Measurements from ENCODE around the gene PDGFRB. TPM values are rescaled to one million over a fixed set of nuclear protein-coding genes. Genes with fewer than 3 reads are reported as not detected.

PDGFRB gene
- total RNA-seq, 1 experiment from 2014 or later: not detected

GRCh38 chr5:150137168-150137957 lies 18.3 kb downstream of the PDGFRB start:
- Histone ChIP-seq H3K36me3 (ENCODE audit: low read depth) (no peaks in the 10 kb centered on the region), H3K27me3 (ENCODE audit: insufficient read depth, low read depth) (no peaks in the 10 kb centered on the region; the same call in 1 of the 2 replicates), H3K4me3 (no peak overlapping the region), H4K20me1 (ENCODE audit: insufficient read depth) (no peaks in the 10 kb centered on the region), H3K79me2 (ENCODE audit: low read depth) (no peaks in the 10 kb centered on the region), H3K4me1 (replicated peaks; ENCODE audit: insufficient read depth) (peaks cover 2% of the 10 kb centered on the region; the same call in 1 of the 2 replicates), H3K27ac (no peak overlapping the region), H3F3A (ENCODE audit: insufficient read depth, low read depth) (peaks cover 5% of the 10 kb centered on the region), H3K4me2 (no peak overlapping the region), H3K9me2 (ENCODE audit: insufficient read depth) (no peaks in the 10 kb centered on the region), H3K9me3 (ENCODE audit: insufficient read depth, low read depth) (no peaks in the 10 kb centered on the region), H2AFZ (no peak overlapping the region)
- POLR2A ChIA-PET (ENCODE audit: unreplicated experiment): interaction anchor here (0.6 kb wide), 1 partner anchor 21 kb away, joined by 6 read pairs; no protein-coding TSS in a partner anchor
- BruUV-seq (replicated peaks): no TSS peak
- CTCF ChIA-PET: no interaction called here
- intact Hi-C loops (cut with micrococcal nuclease; ENCODE audit: unreplicated experiment): no loop called here
- TF ChIP-seq EZH2 (IDR thresholded peaks at IDR 0.05; ENCODE audit: low read depth): no peak
- TF ChIP-seq CTCF (conservative IDR thresholded peaks at IDR 0.05): no peak
- DNase-seq: no peak

- Histone ChIP-seq H3F3A (ENCODE audit: insufficient read depth, low read depth) (no peaks in the 10 kb centered on the region), H3K27ac (no peak overlapping the region), H4K20me1 (ENCODE audit: insufficient read depth) (no peaks in the 10 kb centered on the region), H3K4me2 (no peak overlapping the region), H3K79me2 (ENCODE audit: low read depth) (no peaks in the 10 kb centered on the region), H3K9me3 (ENCODE audit: insufficient read depth, low read depth) (no peaks in the 10 kb centered on the region), H3K27me3 (ENCODE audit: insufficient read depth, low read depth) (no peaks in the 10 kb centered on the region; the same call in 1 of the 2 replicates), H3K4me3 (no peak overlapping the region), H3K9me2 (ENCODE audit: insufficient read depth) (no peaks in the 10 kb centered on the region), H3K36me3 (ENCODE audit: low read depth) (no peaks in the 10 kb centered on the region), H3K4me1 (replicated peaks; ENCODE audit: insufficient read depth) (no peaks in the 10 kb centered on the region; the same call in 1 of the 2 replicates), H2AFZ (no peak overlapping the region)
- TF ChIP-seq EZH2 (IDR thresholded peaks at IDR 0.05; ENCODE audit: low read depth): no peak
- TF ChIP-seq CTCF (conservative IDR thresholded peaks at IDR 0.05): no peak
- no peak for DNase-seq
- BruUV-seq (replicated peaks): no TSS peak
- ChIA-PET POLR2A (ENCODE audit: unreplicated experiment) (interaction anchor here (0.6 kb wide), 1 partner anchor 21 kb away, joined by 6 read pairs; no protein-coding TSS in a partner anchor), CTCF (no interaction called here)
- intact Hi-C loops (cut with micrococcal nuclease; ENCODE audit: unreplicated experiment): no loop called here
Measured at GRCh38 chr5:150136305-150137167, 19.1 kb downstream of the PDGFRB start.

GRCh38 chr5:150135557-150136304 lies 19.9 kb downstream of the PDGFRB start:
- Histone ChIP-seq H3K4me3 (no peak overlapping the region), H3K9me3 (ENCODE audit: insufficient read depth, low read depth) (no peaks in the 10 kb centered on the region), H3K4me1 (replicated peaks; ENCODE audit: insufficient read depth) (no peaks in the 10 kb centered on the region), H3K79me2 (ENCODE audit: low read depth) (no peaks in the 10 kb centered on the region), H3K4me2 (no peak overlapping the region), H3K27me3 (ENCODE audit: insufficient read depth, low read depth) (no peaks in the 10 kb centered on the region; the same call in 1 of the 2 replicates), H2AFZ (no peak overlapping the region), H3K9me2 (ENCODE audit: insufficient read depth) (no peaks in the 10 kb centered on the region), H3K36me3 (ENCODE audit: low read depth) (no peaks in the 10 kb centered on the region), H4K20me1 (ENCODE audit: insufficient read depth) (no peaks in the 10 kb centered on the region), H3F3A (ENCODE audit: insufficient read depth, low read depth) (no peaks in the 10 kb centered on the region), H3K27ac (no peak overlapping the region)
- TF ChIP-seq EZH2 (IDR thresholded peaks at IDR 0.05; ENCODE audit: low read depth) (no peak), CTCF (conservative IDR thresholded peaks at IDR 0.05) (no peak)
- intact Hi-C loops (cut with micrococcal nuclease; ENCODE audit: unreplicated experiment): no loop called here
- DNase-seq: no peak
- BruUV-seq (replicated peaks): no TSS peak
- POLR2A ChIA-PET (ENCODE audit: unreplicated experiment): no interaction called here
- CTCF ChIA-PET: no interaction called here

Measured in PC-9 (cell line).